ENCODE measurements around the gene RPTOR. TPM values are rescaled to one million over a fixed set of nuclear protein-coding genes. Genes with fewer than 3 reads are reported as not detected.
A peak's percentile ranks its signal among the peaks of the same experiment; 100 is the strongest.

The RPTOR gene
- total RNA-seq, 1 experiment from 2014 or later = 25.1 TPM

- Histone ChIP-seq H3K9ac (ENCODE audit: extremely low read depth, insufficient read length, low read length) (no peak overlapping the region), H3K79me1 (ENCODE audit: insufficient read depth, low read depth, low read length, poor library complexity, severe bottlenecking) (peaks cover 4% of the 10 kb centered on the region), H3T11ph (ENCODE audit: low read length) (no peak overlapping the region), H3K23me2 (ENCODE audit: insufficient read length, low read depth, low read length, poor library complexity, severe bottlenecking) (no peaks in the 10 kb centered on the region), H2BK5ac (ENCODE audit: insufficient read length, low read length) (no peak overlapping the region), H3K79me2 (ENCODE audit: insufficient read depth, low read length) (peaks cover 5% of the 10 kb centered on the region; the same call in 1 of the 2 replicates), H2BK120ac (ENCODE audit: low read depth, low read length, poor library complexity, severe bottlenecking) (no peak overlapping the region), H4K8ac (replicated peaks; ENCODE audit: insufficient read length, low read depth, low read length) (no peak overlapping the region), H4K20me1 (ENCODE audit: control insufficient read depth, insufficient read depth, insufficient read length) (no peaks in the 10 kb centered on the region), H4K5ac (ENCODE audit: insufficient read length, low read depth, low read length) (no peak overlapping the region), H3K14ac (ENCODE audit: insufficient read depth, low read length) (no peak overlapping the region), H3K4me1 (ENCODE audit: insufficient read depth, low read length) (no peaks in the 10 kb centered on the region), H2AK5ac (ENCODE audit: insufficient read length, low read length) (no peak overlapping the region), H2BK12ac (ENCODE audit: insufficient read length, low read depth, low read length) (no peak overlapping the region), H3K9me3 (ENCODE audit: control insufficient read depth, low read depth, low read length) (no peaks in the 10 kb centered on the region), H3K27ac (ENCODE audit: insufficient read length, low read depth, low read length) (no peak overlapping the region), H3K4ac (ENCODE audit: low read depth, low read length) (no peak overlapping the region), H4K91ac (ENCODE audit: insufficient read length, low read depth, low read length) (no peak overlapping the region), H3K18ac (ENCODE audit: insufficient read length, low read depth, low read length) (no peak overlapping the region), H3K56ac (ENCODE audit: insufficient read length, low read depth, low read length) (no peak overlapping the region), H3K27me3 (ENCODE audit: insufficient read depth, low read length) (no peaks in the 10 kb centered on the region), H3K4me2 (ENCODE audit: insufficient read depth, insufficient read length, low read length) (no peak overlapping the region), H2BK15ac (ENCODE audit: low read depth, low read length) (no peak overlapping the region), H3K23ac (ENCODE audit: insufficient read length, low read depth, low read length) (no peak overlapping the region), H2BK20ac (ENCODE audit: low read depth, low read length, poor library complexity, severe bottlenecking) (no peak overlapping the region), H2AFZ (ENCODE audit: low read length) (no peak overlapping the region)
- DNase-seq = no peak
- Mint-ChIP-seq H3K27ac (peak overlapping the region; percentile 5 to 42 (median 13); a peak in 2 of 7 replicates), H3K36me3 (ENCODE audit: insufficient read depth in 1 of 3, low read depth in 3 of 3) (no peaks in the 10 kb centered on the region; a peak in 1 of 7 replicates), H3K4me1 (peaks cover 9 to 18% of the 10 kb centered on the region in 2 experiments), H3K4me3 (no peak overlapping the region), H3K27me3 (ENCODE audit: low read depth) (no peaks in the 10 kb centered on the region; the same call in 1 of the 2 replicates), H3K9me3 (no peaks in the 10 kb centered on the region)
- WGBS (ENCODE audit: extremely low coverage, insufficient read length, low lambda C conversion rate) = no CpG with 5 or more reads among the region's 12 CpGs
- TF ChIP-seq CTCF (conservative IDR thresholded peaks at IDR 0.05) = no peak
Observed at GRCh38 chr17:80632046-80632581, 87.5 kb downstream of the RPTOR start.

All from H9 (cell line).